Measurements from ENCODE around the gene ACIN1. TPM values are rescaled to one million over a fixed set of nuclear protein-coding genes. Genes with fewer than 3 reads are reported as not detected.

ACIN1 gene
- total RNA-seq, 2 donors from 2014 or later: 187 to 214 TPM

- Mint-ChIP-seq H3K27ac (peak overlapping the region; percentile 89), H3K9me3 (no peaks in the 10 kb centered on the region), H3K4me1 (peaks cover 20% of the 10 kb centered on the region), H3K4me3 (peak overlapping the region; percentile 99), H3K36me3 (ENCODE audit: low read depth) (no peaks in the 10 kb centered on the region), H3K27me3 (no peaks in the 10 kb centered on the region)
- ATAC-seq (replicated peaks): no peak
These were observed 85.4 kb downstream of the ACIN1 start for GRCh38 chr14:23009483-23009938.

GRCh38 chr14:23008831-23009230 is 86.1 kb downstream of the ACIN1 start:
- ATAC-seq (replicated peaks): no peak
- H3K27me3 Mint-ChIP-seq: no peaks in the 10 kb centered on the region
- H3K36me3 Mint-ChIP-seq (ENCODE audit: low read depth): no peaks in the 10 kb centered on the region
- peak overlapping the region; percentile 45 for H3K27ac Mint-ChIP-seq
- no peaks in the 10 kb centered on the region for H3K9me3 Mint-ChIP-seq
- peaks cover 20% of the 10 kb centered on the region for H3K4me1 Mint-ChIP-seq
- H3K4me3 Mint-ChIP-seq: peak overlapping the region; percentile 99

Other genes starting within 250 kb of the ACIN1 start
- 10 to 100 TPM; 61.3 to 78.1 TPM for gene LRP10, start 223.4 kb downstream of the ACIN1 start, total RNA-seq
- 1 to 10 TPM in 1 of 2 donors, under 1 TPM in 1; 0.56 to 1.3 TPM for gene REM2, start 211.9 kb downstream of the ACIN1 start, total RNA-seq
- 10 to 100 TPM; 69.5 to 70.5 TPM for gene RBM23, start 176.0 kb downstream of the ACIN1 start, total RNA-seq
- 100 to 1,000 TPM in 1 of 2 donors, 10 to 100 TPM in 1; 61.7 to 127 TPM for gene PRMT5, start 165.8 kb downstream of the ACIN1 start, total RNA-seq
- 10 to 100 TPM; 60.6 to 78.5 TPM for gene HAUS4, start 138.0 kb downstream of the ACIN1 start, total RNA-seq
- gene AJUBA, start 112.6 kb downstream of the ACIN1 start, total RNA-seq: 1 to 10 TPM; 1.1 to 7.5 TPM
- 1 to 10 TPM; 8.5 to 9.6 TPM for gene C14orf93, start 85.0 kb downstream of the ACIN1 start, total RNA-seq
- gene PSMB5, start 60.2 kb downstream of the ACIN1 start, total RNA-seq: 100 to 1,000 TPM in 1 of 2 donors, 10 to 100 TPM in 1; 85.8 to 151 TPM
- not detected for gene PSMB11, start 52.9 kb downstream of the ACIN1 start, total RNA-seq
- under 1 TPM; 0.48 TPM for gene CDH24, start 37.6 kb downstream of the ACIN1 start, total RNA-seq
- gene C14orf119, start 369 bp upstream of the ACIN1 start, total RNA-seq: 10 to 100 TPM; 40.3 to 53.4 TPM
- not detected for gene CIROP, start 9.9 kb upstream of the ACIN1 start, total RNA-seq
- not detected for gene CEBPE, start 24.1 kb upstream of the ACIN1 start, total RNA-seq
- under 1 TPM; 0.61 to 0.69 TPM for gene SLC7A8, start 88.5 kb upstream of the ACIN1 start, total RNA-seq
- not detected for gene RNF212B, start 142.8 kb upstream of the ACIN1 start, total RNA-seq
- 10 to 100 TPM in 1 of 2 donors, 1 to 10 TPM in 1; 8.4 to 10.3 TPM for gene HOMEZ, start 191.0 kb upstream of the ACIN1 start, total RNA-seq
- 10 to 100 TPM; 21.1 to 68.8 TPM for gene PPP1R3E, start 207.7 kb upstream of the ACIN1 start, total RNA-seq
- gene BCL2L2, start 211.7 kb upstream of the ACIN1 start, total RNA-seq: 1 to 10 TPM; 1.2 to 2.9 TPM
- gene PABPN1, start 226.3 kb upstream of the ACIN1 start, total RNA-seq: 100 to 1,000 TPM; 163 to 239 TPM